ENCODE measurements around the gene ENOX1. TPM values are rescaled to one million over a fixed set of nuclear protein-coding genes. Genes with fewer than 3 reads are reported as not detected.

ENOX1 gene
- total RNA-seq, 1 experiment from 2014 or later, result 0.07 TPM

GRCh38 chr13:43294412-43294811, 492.4 kb downstream of the ENOX1 start:
- Histone ChIP-seq H3K36me3 (replicated peaks; ENCODE audit: control insufficient read depth, insufficient read depth, low read length) (no peaks in the 10 kb centered on the region), H3K27me3 (ENCODE audit: control insufficient read depth, insufficient read depth, low read length) (no peaks in the 10 kb centered on the region), H3K4me3 (ENCODE audit: insufficient read depth, low read depth, low read length) (no peak overlapping the region)
- no peak for DNase-seq

DNA sequence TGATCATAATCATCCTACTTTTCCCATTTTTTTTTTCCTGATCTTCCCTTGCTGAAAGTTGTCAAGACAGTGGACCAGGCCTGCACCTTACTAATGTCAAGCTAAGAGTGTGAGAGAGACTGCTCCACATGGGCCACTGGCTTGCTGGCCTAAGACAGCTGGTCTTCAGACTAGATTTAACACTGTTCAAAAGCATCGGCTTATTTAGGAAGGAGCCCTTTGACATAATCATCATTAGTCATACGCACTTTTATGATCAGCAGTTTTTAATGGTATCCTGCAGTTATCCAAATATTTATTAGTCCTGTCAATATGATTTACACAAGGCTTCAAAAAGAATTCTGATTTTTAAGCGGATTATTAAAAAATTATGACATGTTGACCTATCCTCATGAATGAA, 492.8 kb downstream of the ENOX1 start:
- H3K36me3 ChIP-seq (replicated peaks; ENCODE audit: control insufficient read depth, insufficient read depth, low read length), result no peaks in the 10 kb centered on the region
- no peak overlapping the region for H3K4me3 ChIP-seq (ENCODE audit: insufficient read depth, low read depth, low read length)
- H3K27me3 ChIP-seq (ENCODE audit: control insufficient read depth, insufficient read depth, low read length), result no peaks in the 10 kb centered on the region
- no peak for DNase-seq

- no peaks in the 10 kb centered on the region for H3K27me3 ChIP-seq (ENCODE audit: control insufficient read depth, insufficient read depth, low read length)
- no peak for DNase-seq
- H3K36me3 ChIP-seq (replicated peaks; ENCODE audit: control insufficient read depth, insufficient read depth, low read length), result no peaks in the 10 kb centered on the region
These were observed 493.2 kb downstream of the ENOX1 start for GRCh38 chr13:43293561-43293960.

DNA sequence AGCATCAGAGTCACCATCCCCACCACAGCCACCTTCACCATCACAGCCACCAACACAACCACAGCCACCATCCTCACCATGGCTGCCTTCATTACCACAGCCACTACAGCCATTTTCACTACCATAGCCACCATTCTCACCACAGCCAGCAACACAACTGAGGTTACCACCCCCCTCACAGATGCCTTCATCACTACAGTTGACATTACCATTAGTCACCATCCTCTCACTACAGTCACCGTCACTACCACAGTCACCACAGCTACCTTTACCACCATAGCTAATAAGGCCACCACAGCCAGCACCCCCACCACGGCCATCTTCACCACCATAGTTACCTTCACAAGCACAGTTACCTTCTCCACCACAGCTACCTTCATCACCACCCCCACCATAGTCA, 493.8 kb downstream of the ENOX1 start:
- no peak for DNase-seq
- Histone ChIP-seq H3K27me3 (ENCODE audit: control insufficient read depth, insufficient read depth, low read length) (no peaks in the 10 kb centered on the region), H3K4me3 (ENCODE audit: insufficient read depth, low read depth, low read length) (no peak overlapping the region), H3K36me3 (replicated peaks; ENCODE audit: control insufficient read depth, insufficient read depth, low read length) (no peaks in the 10 kb centered on the region)

More at GRCh38 chr13:43293561-43293960, 493.2 kb downstream of the ENOX1 start:
- H3K4me3 ChIP-seq (ENCODE audit: insufficient read depth, low read depth, low read length), result no peak overlapping the region

DNA sequence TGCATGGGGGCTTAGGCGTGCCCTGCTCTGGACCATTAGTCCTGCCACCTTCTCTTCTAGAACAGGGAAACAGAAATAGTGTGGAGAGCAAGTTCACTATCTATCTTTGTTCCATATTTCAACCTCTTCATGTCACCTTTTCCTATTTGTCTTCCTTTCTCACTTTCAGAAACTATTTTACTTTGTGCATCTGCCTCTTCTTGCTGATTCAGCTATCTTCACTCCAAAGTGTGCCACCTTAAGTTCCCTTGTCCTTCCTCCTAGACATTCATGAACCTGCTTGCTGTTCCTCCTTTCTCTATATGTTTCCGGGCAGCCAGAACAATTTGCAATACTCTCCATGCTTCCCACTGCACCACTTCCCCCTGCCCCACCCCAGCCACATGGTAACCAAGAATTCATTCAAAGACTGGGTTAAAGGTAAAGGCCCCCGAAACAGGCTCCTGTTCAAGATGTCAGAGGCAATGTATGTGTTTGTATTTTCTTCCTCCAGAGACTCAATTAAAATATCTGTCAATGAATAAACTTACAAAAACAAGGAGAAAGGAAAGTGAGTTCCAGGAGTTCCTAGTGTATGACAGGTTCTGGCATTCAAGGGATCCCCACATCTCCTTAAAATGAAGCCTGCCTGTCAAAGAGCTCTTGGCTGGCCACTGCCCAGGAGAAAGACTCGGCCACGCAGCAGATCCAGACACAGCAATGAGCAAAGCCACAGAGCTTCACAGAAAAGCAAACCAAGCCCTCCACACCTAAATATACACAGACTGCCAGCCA, 495.3 kb downstream of the ENOX1 start:
- no peak overlapping the region for H3K4me3 ChIP-seq (ENCODE audit: insufficient read depth, low read depth, low read length)
- H3K36me3 ChIP-seq (replicated peaks; ENCODE audit: control insufficient read depth, insufficient read depth, low read length), result no peaks in the 10 kb centered on the region
- DNase-seq, result no peak
- no peaks in the 10 kb centered on the region for H3K27me3 ChIP-seq (ENCODE audit: control insufficient read depth, insufficient read depth, low read length)

DNA sequence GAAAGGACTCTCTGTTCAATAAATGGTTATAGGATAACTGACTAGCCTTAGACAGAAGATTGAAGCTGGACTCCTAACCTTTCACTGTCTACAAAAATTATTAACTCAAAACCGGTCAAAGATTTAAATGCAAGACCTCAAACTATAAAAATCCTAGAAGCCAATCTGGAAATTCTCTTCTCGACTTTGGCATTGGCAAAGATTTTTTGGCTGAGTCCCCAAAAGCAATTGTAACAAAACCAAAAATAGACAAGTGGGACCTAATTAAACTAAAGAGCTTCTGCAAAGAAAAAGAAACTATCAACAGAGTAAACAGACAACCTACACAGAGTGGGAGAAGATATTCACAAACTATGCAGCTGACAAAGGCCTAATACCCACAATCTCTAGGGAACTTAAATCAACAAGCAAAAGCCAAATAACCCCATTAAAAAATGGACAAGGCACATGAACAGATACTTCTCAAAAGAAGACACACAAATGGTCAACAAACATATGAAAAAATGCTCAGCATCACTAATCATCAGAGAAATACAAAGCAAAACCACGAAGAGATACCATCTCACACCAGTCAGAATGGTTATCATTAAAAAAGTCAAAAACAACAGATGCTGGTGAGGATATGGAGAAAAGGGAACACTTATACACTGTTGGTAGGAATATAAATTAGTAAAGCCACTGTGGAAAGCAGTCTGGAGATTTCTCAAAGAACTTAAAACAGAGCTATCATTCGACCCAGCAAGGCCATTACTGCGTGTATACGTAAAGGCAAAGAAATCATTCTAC, 497.1 kb downstream of the ENOX1 start:
- H3K4me3 ChIP-seq (ENCODE audit: insufficient read depth, low read depth, low read length), result no peak overlapping the region
- no peaks in the 10 kb centered on the region for H3K27me3 ChIP-seq (ENCODE audit: control insufficient read depth, insufficient read depth, low read length)
- DNase-seq, result no peak
- H3K36me3 ChIP-seq (replicated peaks; ENCODE audit: control insufficient read depth, insufficient read depth, low read length), result no peaks in the 10 kb centered on the region

GRCh38 chr13:43286751-43287150, 500.0 kb downstream of the ENOX1 start:
- DNase-seq, result no peak
- H3K4me3 ChIP-seq (ENCODE audit: insufficient read depth, low read depth, low read length), result no peak overlapping the region
- H3K27me3 ChIP-seq (ENCODE audit: control insufficient read depth, insufficient read depth, low read length), result no peaks in the 10 kb centered on the region
- no peaks in the 10 kb centered on the region for H3K36me3 ChIP-seq (replicated peaks; ENCODE audit: control insufficient read depth, insufficient read depth, low read length)

DNA sequence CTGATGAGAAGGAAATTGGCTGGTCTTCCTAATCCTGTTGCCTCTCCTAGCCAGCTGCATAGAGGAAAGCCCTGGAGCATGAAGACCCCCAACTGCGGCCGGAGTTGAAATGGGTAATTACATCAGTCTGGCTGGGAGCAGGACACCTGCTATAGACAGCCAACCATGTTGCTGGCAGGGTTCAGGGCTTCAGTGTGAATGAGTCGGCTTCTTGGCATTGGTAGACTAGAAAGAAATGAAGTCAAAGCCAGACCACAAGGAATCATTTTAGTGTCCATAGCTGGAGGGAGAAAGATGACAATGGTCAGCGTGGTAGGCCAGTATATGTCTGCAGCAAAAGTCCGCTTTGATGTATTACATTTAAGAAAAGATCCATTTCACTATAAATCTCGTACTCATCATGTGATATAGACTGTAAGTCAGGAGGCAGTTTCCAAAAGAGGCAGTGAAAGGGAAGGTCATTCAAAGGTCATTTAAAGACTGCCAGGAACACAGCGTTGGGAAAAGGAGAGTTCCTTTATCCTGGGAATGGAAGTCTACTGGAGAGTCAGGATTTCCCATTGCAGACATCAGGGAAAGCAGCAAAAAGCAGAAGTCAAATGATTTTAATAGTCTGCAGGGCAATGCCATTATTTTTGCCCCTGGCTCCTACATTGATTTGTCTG, 500.7 kb downstream of the ENOX1 start:
- no peak for DNase-seq
- H3K4me3 ChIP-seq (ENCODE audit: insufficient read depth, low read depth, low read length), result no peak overlapping the region
- no peaks in the 10 kb centered on the region for H3K27me3 ChIP-seq (ENCODE audit: control insufficient read depth, insufficient read depth, low read length)
- no peaks in the 10 kb centered on the region for H3K36me3 ChIP-seq (replicated peaks; ENCODE audit: control insufficient read depth, insufficient read depth, low read length)

DNA sequence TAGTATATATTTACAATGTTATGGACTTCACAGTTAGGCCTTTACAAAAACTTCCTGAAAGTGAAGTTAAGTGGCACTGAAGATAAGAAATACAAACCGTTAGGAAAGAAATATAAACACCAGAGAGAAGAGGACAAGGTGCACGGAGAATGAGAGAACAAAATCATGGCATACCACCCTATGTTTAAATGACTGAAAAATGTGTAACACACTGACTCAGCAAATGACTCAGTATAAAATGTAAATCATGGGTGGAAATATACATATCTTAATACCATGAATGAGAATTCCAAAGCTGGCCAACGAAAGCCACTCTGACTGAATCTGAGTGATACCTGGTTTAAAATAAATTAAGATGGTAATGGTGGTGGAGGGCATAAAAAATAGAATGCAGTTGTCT, 502.6 kb downstream of the ENOX1 start:
- no peak overlapping the region for H3K4me3 ChIP-seq (ENCODE audit: insufficient read depth, low read depth, low read length)
- no peaks in the 10 kb centered on the region for H3K27me3 ChIP-seq (ENCODE audit: control insufficient read depth, insufficient read depth, low read length)
- DNase-seq, result no peak
- H3K36me3 ChIP-seq (replicated peaks; ENCODE audit: control insufficient read depth, insufficient read depth, low read length), result no peaks in the 10 kb centered on the region

DNA sequence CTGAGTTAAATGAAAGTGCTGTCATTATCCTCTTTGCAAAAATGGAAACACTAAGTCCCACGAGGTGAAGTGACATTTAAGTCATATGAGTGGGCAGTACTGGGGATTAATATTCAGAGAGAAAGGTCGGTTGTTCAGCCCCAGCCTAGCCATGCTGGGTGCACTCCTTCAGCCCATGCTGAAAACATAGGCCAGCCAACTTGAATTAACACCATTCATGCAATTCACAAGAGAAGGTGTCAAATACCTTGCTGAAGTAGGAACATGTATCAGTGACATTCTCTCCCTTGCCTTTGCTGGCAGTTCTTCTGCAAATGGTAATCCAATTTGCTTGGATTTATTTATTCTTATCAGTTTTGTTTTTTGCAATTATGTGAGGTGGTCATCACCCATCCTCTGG, 507.1 kb downstream of the ENOX1 start:
- no peaks in the 10 kb centered on the region for H3K36me3 ChIP-seq (replicated peaks; ENCODE audit: control insufficient read depth, insufficient read depth, low read length)
- no peak overlapping the region for H3K4me3 ChIP-seq (ENCODE audit: insufficient read depth, low read depth, low read length)
- DNase-seq, result no peak
- H3K27me3 ChIP-seq (ENCODE audit: control insufficient read depth, insufficient read depth, low read length), result no peaks in the 10 kb centered on the region

DNA sequence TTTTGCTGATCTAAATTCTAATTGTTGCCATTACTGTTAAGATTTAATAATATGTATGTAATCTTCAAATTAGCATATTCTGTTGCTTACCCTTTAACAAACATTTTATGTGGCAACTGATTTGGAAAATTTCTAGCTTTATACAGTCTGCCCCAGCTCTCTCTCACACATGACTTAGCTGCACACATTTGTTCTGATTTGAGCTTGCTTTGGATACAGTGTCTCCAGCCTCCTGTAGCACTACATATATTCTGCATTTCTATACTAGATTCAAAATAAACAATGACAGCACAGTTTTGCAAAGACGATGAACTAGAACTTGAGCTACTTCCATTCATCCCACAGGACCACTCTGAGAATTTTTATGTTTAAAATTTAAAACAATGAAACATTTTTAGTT, 508.6 kb downstream of the ENOX1 start:
- Histone ChIP-seq H3K36me3 (replicated peaks; ENCODE audit: control insufficient read depth, insufficient read depth, low read length) (no peaks in the 10 kb centered on the region), H3K4me3 (ENCODE audit: insufficient read depth, low read depth, low read length) (no peak overlapping the region), H3K27me3 (ENCODE audit: control insufficient read depth, insufficient read depth, low read length) (no peaks in the 10 kb centered on the region)
- no peak for DNase-seq

DNA sequence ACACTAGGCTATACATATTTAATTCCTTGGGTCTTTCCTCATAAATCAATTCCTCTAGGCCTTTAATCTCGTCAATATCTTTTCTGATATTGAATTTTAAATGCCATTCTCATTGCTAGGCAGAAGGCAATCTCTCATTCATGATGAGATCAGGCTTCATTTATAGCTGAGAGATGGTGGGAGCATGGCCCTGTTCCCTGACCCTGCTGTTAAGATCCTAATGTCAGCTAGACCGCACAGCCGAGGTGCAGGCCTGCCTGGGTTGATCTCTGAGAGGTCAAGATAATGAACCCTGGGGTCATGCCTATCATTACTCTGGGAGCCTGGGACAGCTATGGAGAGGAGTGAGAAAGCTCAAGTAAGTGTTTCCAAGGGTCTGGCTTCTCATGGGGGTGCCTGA, 509.6 kb downstream of the ENOX1 start:
- H3K36me3 ChIP-seq (replicated peaks; ENCODE audit: control insufficient read depth, insufficient read depth, low read length), result no peaks in the 10 kb centered on the region
- no peaks in the 10 kb centered on the region for H3K27me3 ChIP-seq (ENCODE audit: control insufficient read depth, insufficient read depth, low read length)
- H3K4me3 ChIP-seq (ENCODE audit: insufficient read depth, low read depth, low read length), result no peak overlapping the region
- DNase-seq, result no peak

DNA sequence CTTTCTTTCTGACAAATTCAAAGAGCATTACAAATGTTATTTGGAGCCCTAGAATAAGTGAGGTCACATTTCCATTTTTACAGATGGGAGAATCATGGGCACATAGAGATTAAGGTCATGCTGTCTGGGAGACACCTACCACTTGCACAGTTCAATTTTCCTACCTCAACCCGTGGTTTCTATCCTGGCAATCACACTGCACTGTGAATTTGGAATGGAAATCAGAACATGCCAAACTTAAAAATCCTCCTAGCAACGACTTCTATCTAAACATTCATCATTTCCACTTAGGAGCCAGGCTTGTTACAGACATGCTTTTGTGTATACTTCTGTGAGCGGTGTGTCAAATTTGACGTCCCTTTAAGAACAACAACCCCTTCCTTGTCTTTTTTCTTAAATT, 511.9 kb downstream of the ENOX1 start:
- Histone ChIP-seq H3K4me3 (ENCODE audit: insufficient read depth, low read depth, low read length) (no peak overlapping the region), H3K27me3 (ENCODE audit: control insufficient read depth, insufficient read depth, low read length) (no peaks in the 10 kb centered on the region), H3K36me3 (replicated peaks; ENCODE audit: control insufficient read depth, insufficient read depth, low read length) (no peaks in the 10 kb centered on the region)
- DNase-seq, result no peak

GRCh38 chr13:43273362-43273761, 513.4 kb downstream of the ENOX1 start:
- H3K4me3 ChIP-seq (ENCODE audit: insufficient read depth, low read depth, low read length), result no peak overlapping the region
- no peak for DNase-seq
- H3K27me3 ChIP-seq (ENCODE audit: control insufficient read depth, insufficient read depth, low read length), result no peaks in the 10 kb centered on the region
- no peaks in the 10 kb centered on the region for H3K36me3 ChIP-seq (replicated peaks; ENCODE audit: control insufficient read depth, insufficient read depth, low read length)

DNA sequence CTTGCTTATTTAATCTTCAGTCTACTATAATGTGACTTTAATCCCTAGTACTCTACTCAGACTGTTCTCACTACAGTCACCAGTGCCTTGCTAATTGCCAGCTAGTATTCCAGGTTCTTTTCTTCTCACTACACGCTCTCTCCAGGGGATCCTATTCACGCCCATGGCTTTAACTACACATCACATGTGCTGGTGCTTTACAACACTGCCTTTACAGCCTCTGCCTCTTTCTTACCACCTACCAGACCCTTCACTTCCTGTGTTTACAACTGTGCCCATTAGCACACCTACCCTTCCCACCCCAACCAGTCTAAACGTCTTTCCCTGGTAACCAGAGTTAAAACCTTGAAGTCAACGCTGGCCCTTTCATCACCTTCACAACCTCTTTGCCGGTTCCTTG, 513.9 kb downstream of the ENOX1 start:
- H3K4me3 ChIP-seq (ENCODE audit: insufficient read depth, low read depth, low read length), result no peak overlapping the region
- no peak for DNase-seq
- no peaks in the 10 kb centered on the region for H3K27me3 ChIP-seq (ENCODE audit: control insufficient read depth, insufficient read depth, low read length)
- H3K36me3 ChIP-seq (replicated peaks; ENCODE audit: control insufficient read depth, insufficient read depth, low read length), result no peaks in the 10 kb centered on the region
